Activated CD4-positive, alpha-beta T cell treated with anti-CD3 and anti-CD28 coated beads for 24 hours (primary cell): Measurements from ENCODE around the gene PRDM9.
"Not testable (repeated sequence)": the region's sequence is repeated elsewhere in the genome, so short reads cannot be mapped to it uniquely, and the experiment has no call there.

Source experiments
- DNase-seq, 2 donors: peaks; one replicate each; pipeline ENCODE4 v3.0.0-alpha.2; 2020; ENCODE audit warnings: low read depth in 2 of 2

The PRDM9 gene

GRCh38 chr5:23527216-23527920, 20.0 kb downstream of the PRDM9 start:
- not testable (repeated sequence) for DNase-seq

GRCh38 chr5:23528677-23529076, 21.3 kb downstream of the PRDM9 start:
- no peak for DNase-seq

GRCh38 chr5:23530571-23530970, 23.2 kb downstream of the PRDM9 start:
- DNase-seq: no peak

GRCh38 chr5:23571059-23571458, 63.6 kb downstream of the PRDM9 start:
- no peak for DNase-seq
